Stomach (tissue), 9 donors: ENCODE measurements around the gene CAMK2B. TPM values are rescaled to one million over a fixed set of nuclear protein-coding genes. Genes with fewer than 3 reads are reported as not detected.

Source experiments
- DNase-seq, 2 donors: peaks; one replicate each; pipeline versions ENCODE4 v3.0.0 to v3.0.0-alpha.2; 2013 to 2019
- H3K27ac ChIP-seq, 5 donors: fragments of 200-600 bp in 4 of 5; sonication (generic) in 4 of 5; one replicate each; pipeline ENCODE4 v1.5.1; 2013 to 2019; ENCODE audit warnings: mild to moderate bottlenecking in 1 of 5, moderate library complexity in 1 of 5
- H3K27me3 ChIP-seq, 3 donors: fragments of 200-600 bp; sonication (generic); one replicate each; pipeline ENCODE4 v1.5.1; 2017 to 2019; ENCODE audit warnings: mixed run types in 1 of 3
- H3K36me3 ChIP-seq, 4 donors: fragments of 200-600 bp; sonication (generic); 1 replicate in 3 of 4; 2 replicates in 1 of 4; pipeline ENCODE4 v1.5.1; 2016 to 2019
- H3K4me1 ChIP-seq, 4 donors: fragments of 200-600 bp; sonication (generic); one replicate each; pipeline ENCODE4 v1.5.1; 2016 to 2019
- H3K4me3 ChIP-seq, 4 donors: fragments of 200-600 bp; sonication (generic) in 3 of 4; one replicate each; pipeline ENCODE4 v1.5.1; 2016 to 2019; ENCODE audit warnings: mild to moderate bottlenecking in 1 of 4
- H3K9me3 ChIP-seq, 4 donors: fragments of 200-600 bp; sonication (generic); one replicate each; pipeline ENCODE4 v1.5.1; 2016 to 2019
- CTCF ChIP-seq, 7 experiments: fragments of 450-650 bp in 4 of 7; fragments of 200-600 bp in 3 of 7; sonication (generic) in 3 of 7; IDR thresholded peaks; one replicate each; pipeline ENCODE4 v1.5.1; 2016 to 2019; ENCODE audit warnings: antibody characterized with exemption in 7 of 7, control low read depth in 2 of 7, mild to moderate bottlenecking in 1 of 7
- EP300 ChIP-seq: sonication (generic); formaldehyde crosslinking; IDR thresholded peaks from one replicate; pipeline ENCODE4 v1.6.1; 2017; ENCODE audit warnings: antibody characterized with exemption
- POLR2A ChIP-seq, 4 donors: fragments of 450-650 bp; IDR thresholded peaks; one replicate each; pipeline ENCODE4 v1.6.1; 2016; ENCODE audit warnings: antibody characterized with exemption in 4 of 4, control low read depth in 2 of 4, mild to moderate bottlenecking in 1 of 4, moderate library complexity in 1 of 4
- POLR2AphosphoS5 ChIP-seq, 3 donors: sonication (generic); formaldehyde crosslinking; IDR thresholded peaks; one replicate each; pipeline ENCODE4 v1.6.1; 2016; ENCODE audit warnings: antibody characterized with exemption in 3 of 3
- WGBS, 5 donors: extraction: QIAGEN DNeasy Blood & Tissue Kit in 3 of 5; methylation state at CpG; one replicate each; pipeline versions ENCODE4 v1.1.5 to v1.1.7; 2013 to 2018; 5-methylcytosine and 5-hydroxymethylcytosine counted together
- intact Hi-C: fragments of 100-400 bp; cut with DNase I; formaldehyde crosslinking; loops from one replicate; pipeline ENCODE4 v1.15.1; 2023; ENCODE audit warnings: low total_unique reads
- polyA plus RNA-seq, 3 donors: library from polyadenylated mRNA; stranded (reverse); fragments of 200-250 nt; gene quantifications; one replicate each; pipeline ENCODE4 v1.2.3, GENCODE V29; 2013
- total RNA-seq, 5 donors: library from RNA; depleted of rRNA; stranded (reverse); fragments of >200 nt; gene quantifications; one replicate each; pipeline versions ENCODE4 v1.1.0 to v1.2.3, GENCODE V29; 2014 to 2016
- donor health status: healthy with polysubstance abuse.
- donor health status: Bipolar disorder and iron deficiency.
- donor health status: healthy.

The CAMK2B gene
- total and polyA plus RNA-seq, 8 donors = 0.92 to 28.4 (median 5.4) TPM; not detected in 2

- DNase-seq = no peak
- Histone ChIP-seq H3K9me3 (no peaks in the 10 kb centered on the region), H3K36me3 (no peaks in the 10 kb centered on the region), H3K4me3 (no peak overlapping the region), H3K27ac (no peak overlapping the region), H3K27me3 (peaks cover 0 to 19% (median 5%) of the 10 kb centered on the region in 3 donors), H3K4me1 (peaks cover 0 to 7% (median 4%) of the 10 kb centered on the region in 4 donors)
- TF ChIP-seq CTCF (IDR thresholded peaks at IDR 0.05) (no peak), EP300 (no peak), POLR2AphosphoS5 (IDR thresholded peaks at IDR 0.05) (no peak), POLR2A (IDR thresholded peaks at IDR 0.05) (no peak)
- WGBS, 5 donors = 50 to 85% (median 84%) methylated on average over 3 to 10 of the region's 10 CpGs
- intact Hi-C loops = loop anchor here (10.0 kb wide), 3 partner anchors 63 to 323 kb away; no protein-coding TSS in a partner anchor
Observed at GRCh38 chr7:44242091-44242490, 83.3 kb downstream of the CAMK2B start.

- intact Hi-C loops = loop anchor here (10.0 kb wide), 3 partner anchors 64 to 324 kb away; no protein-coding TSS in a partner anchor
Observed at GRCh38 chr7:44240983-44241510, 84.3 kb downstream of the CAMK2B start.

GRCh38 chr7:44240376-44240775 is 85.0 kb downstream of the CAMK2B start:
- no peak overlapping the region for H3K27ac ChIP-seq
- H3K4me3 ChIP-seq = no peak overlapping the region
- intact Hi-C loops = loop anchor here (10.0 kb wide), 3 partner anchors 64 to 324 kb away; no protein-coding TSS in a partner anchor
- DNase-seq = no peak
- 74 to 81% (median 77%) methylated on average over 16 of the region's 16 CpGs for WGBS, 5 donors
- H3K4me1 ChIP-seq = peaks cover 0 to 7% (median 4%) of the 10 kb centered on the region in 4 donors
- H3K9me3 ChIP-seq = no peaks in the 10 kb centered on the region
- no peaks in the 10 kb centered on the region for H3K36me3 ChIP-seq
- H3K27me3 ChIP-seq = peaks cover 0 to 19% (median 5%) of the 10 kb centered on the region in 3 donors
- TF ChIP-seq POLR2A (IDR thresholded peaks at IDR 0.05) (no peak), CTCF (IDR thresholded peaks at IDR 0.05) (no peak), EP300 (no peak), POLR2AphosphoS5 (IDR thresholded peaks at IDR 0.05) (no peak)

More at GRCh38 chr7:44240983-44241510, 84.3 kb downstream of the CAMK2B start:
- Histone ChIP-seq H3K27ac (no peak overlapping the region), H3K27me3 (peaks cover 0 to 19% (median 5%) of the 10 kb centered on the region in 3 donors), H3K4me1 (peaks cover 0 to 7% (median 4%) of the 10 kb centered on the region in 4 donors), H3K4me3 (peak overlapping the region in 2 of 4 donors; percentile 24 to 26), H3K9me3 (no peaks in the 10 kb centered on the region), H3K36me3 (no peaks in the 10 kb centered on the region)
- 0 to 20% (median 19%) methylated on average over 2 to 10 of the region's 10 CpGs for WGBS, 5 donors
- no peak for TF ChIP-seq POLR2AphosphoS5 (IDR thresholded peaks at IDR 0.05)
- peak in 5 of 7 experiments; percentile 42 to 69 (median 63) for TF ChIP-seq CTCF (IDR thresholded peaks at IDR 0.05)
- TF ChIP-seq EP300 = no peak
- TF ChIP-seq POLR2A (IDR thresholded peaks at IDR 0.05) = no peak
- peak; percentile 75 to 91 for DNase-seq

- H3K9me3 ChIP-seq = no peaks in the 10 kb centered on the region
- no peak for TF ChIP-seq POLR2A (IDR thresholded peaks at IDR 0.05)
- no peak for TF ChIP-seq EP300
- no peak for TF ChIP-seq CTCF (IDR thresholded peaks at IDR 0.05)
- TF ChIP-seq POLR2AphosphoS5 (IDR thresholded peaks at IDR 0.05) = no peak
- DNase-seq = no peak
- H3K27ac ChIP-seq = no peak overlapping the region
- H3K4me1 ChIP-seq = peaks cover 0 to 7% (median 4%) of the 10 kb centered on the region in 4 donors
- peaks cover 0 to 19% (median 5%) of the 10 kb centered on the region in 3 donors for H3K27me3 ChIP-seq
- H3K4me3 ChIP-seq = no peak overlapping the region
- 56 to 79% (median 62%) methylated on average over 14 to 24 of the region's 24 CpGs for WGBS, 5 donors
- intact Hi-C loops = no loop called here
- no peaks in the 10 kb centered on the region for H3K36me3 ChIP-seq
Observed at GRCh38 chr7:44239361-44239760, 86.0 kb downstream of the CAMK2B start.
